Panc1 (cell line): ENCODE measurements around the gene RTN4IP1. TPM values are rescaled to one million over a fixed set of nuclear protein-coding genes. Genes with fewer than 3 reads are reported as not detected.

Source experiments
- ATAC-seq: fragments of 200-7000 bp; cut with Tn5 transposase; 2 replicates; pipeline ENCODE4 v1.9.1; 2020; ENCODE audit warnings: mild to moderate bottlenecking, moderate library complexity
- BruUV-seq: library from RNA; stranded (reverse); fragments of 400-500 nt; replicated peaks from 2 replicates; lab custom pipeline; 2021; lab: Mats Ljungman, UMichigan
- CTCF ChIA-PET: fragments of 300-600 bp; sonication (Branson Sonifier 250); formaldehyde crosslinking; loops from one replicate; lab custom pipeline; 2022; ENCODE audit warnings: antibody characterized with exemption; lab: Charles Lee
- POLR2A ChIA-PET: fragments of 300-600 bp; sonication (Branson Sonifier 250); formaldehyde crosslinking; loops from one replicate; lab custom pipeline; 2022; ENCODE audit warnings: antibody characterized with exemption; lab: Charles Lee
- DNase-seq: peaks from one replicate; pipeline ENCODE4 v3.0.0-alpha.2; 2010; ENCODE audit warnings: low read depth, low spot score
- H3K27ac ChIP-seq: 2 replicates; pipeline ENCODE4 v1.5.1; 2011; ENCODE audit warnings: mild to moderate bottlenecking, low read length, inconsistent platforms
- H3K27me3 ChIP-seq: fragments of 200-500 bp; sonication (Bioruptor generic); 2 replicates; pipeline ENCODE4 v1.6.0; 2014; ENCODE audit warnings: low read length, inconsistent platforms; ENCODE audit not compliant: control insufficient read depth, insufficient read depth
- H3K36me3 ChIP-seq: fragments of 200-500 bp; sonication (Bioruptor generic); 2 replicates; pipeline ENCODE4 v1.5.1; 2014; ENCODE audit warnings: inconsistent platforms, mild to moderate bottlenecking, low read length, moderate library complexity; ENCODE audit not compliant: control insufficient read depth, insufficient read depth
- H3K4me1 ChIP-seq: 2 replicates; pipeline ENCODE4 v1.5.1; 2011; ENCODE audit warnings: inconsistent platforms, mild to moderate bottlenecking, low read length, moderate library complexity; ENCODE audit not compliant: control insufficient read depth, insufficient read depth
- H3K4me3 ChIP-seq, 2 experiments: 2 replicates each; pipeline ENCODE4 v1.5.1; 2011 to 2012; ENCODE audit warnings: low read depth in 2 of 2, low read length in 2 of 2, mild to moderate bottlenecking in 2 of 2, inconsistent platforms in 1 of 2, moderate library complexity in 1 of 2
- H3K9me3 ChIP-seq: fragments of 200-500 bp; sonication (Bioruptor generic); 2 replicates; pipeline ENCODE4 v1.5.1; 2014; ENCODE audit warnings: low read depth, mild to moderate bottlenecking, inconsistent platforms, low read length, moderate library complexity; ENCODE audit not compliant: control insufficient read depth, insufficient read depth
- POLR2AphosphoS5 ChIP-seq: IDR thresholded peaks from 2 replicates; pipeline ENCODE4 v1.6.1; 2012; ENCODE audit warnings: mild to moderate bottlenecking, low read depth, low read length, moderate library complexity
- SIN3A ChIP-seq: IDR thresholded peaks from 2 replicates; pipeline ENCODE4 v1.6.1; 2012; ENCODE audit warnings: low read depth, mild to moderate bottlenecking, low read length, moderate library complexity, borderline replicate concordance; ENCODE audit not compliant: insufficient read depth
- TCF7L2 ChIP-seq: IDR thresholded peaks from 2 replicates; pipeline ENCODE4 v1.6.1; 2011; ENCODE audit warnings: mild to moderate bottlenecking, low read depth, low read length, inconsistent platforms
- in situ Hi-C: cut with HindIII; loops from 2 replicates; pipeline ENCODE4 v1.10.0; 2016; ENCODE audit warnings: low sequenced_read_pairs, low pct_unique_long_range_greater_than_20kb
- intact Hi-C: fragments of 100-400 bp; cut with micrococcal nuclease; formaldehyde crosslinking; loops from one replicate; pipeline ENCODE4 v1.10.0; 2022; ENCODE audit not compliant: unreplicated experiment
- total RNA-seq: library from RNA; stranded (reverse); gene quantifications from one replicate; pipeline ENCODE4 v1.2.1, GENCODE V29; 2021; ENCODE audit not compliant: unreplicated experiment
- TF ChIP-seq, protein P1 (sequence below), 2 experiments: IDR thresholded peaks; 2 replicates each; pipeline ENCODE4 v1.6.1; 2011 to 2012; ENCODE audit warnings: low read depth in 2 of 2, control low read depth in 1 of 2, low read length in 1 of 2, mild to moderate bottlenecking in 1 of 2, moderate library complexity in 1 of 2; ENCODE audit not compliant: insufficient read depth in 1 of 2
- TF ChIP-seq, protein P2 (sequence below): fragments of 450-650 bp; IDR thresholded peaks from 2 replicates; pipeline ENCODE4 v1.5.1; 2017; ENCODE audit warnings: mild to moderate bottlenecking

The RTN4IP1 gene
- total RNA-seq, 1 experiment from 2014 or later, result 9.4 TPM

DNA sequence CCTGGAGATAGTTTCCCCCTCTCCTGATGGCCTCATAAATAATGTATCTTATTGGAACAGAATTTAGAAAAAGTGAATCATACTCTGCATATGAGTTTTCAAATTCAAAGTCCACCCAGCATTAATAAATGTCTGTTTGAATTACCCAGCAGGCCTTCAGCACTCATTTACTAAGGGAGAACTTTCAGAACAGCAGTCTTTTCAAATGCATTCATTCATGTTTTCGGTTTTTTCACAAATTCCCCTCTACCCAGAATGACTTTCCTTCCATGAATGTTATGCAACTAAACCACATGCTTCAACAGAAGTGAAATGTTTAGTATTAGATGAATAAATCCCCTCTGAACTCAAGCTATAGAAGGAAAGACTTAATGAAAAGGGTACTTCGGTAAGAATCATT, 92.4 kb downstream of the RTN4IP1 start:
- no TSS peak for BruUV-seq
- intact Hi-C loops (no loop called here), in situ Hi-C loops (no loop called here)
- POLR2A ChIA-PET, result no interaction called here
- DNase-seq, result no peak
- Histone ChIP-seq H3K9me3 (no peaks in the 10 kb centered on the region), H3K36me3 (peaks cover 2% of the 10 kb centered on the region; the same call in 1 of the 2 replicates), H3K27ac (no peak overlapping the region), H3K4me3 (no peak overlapping the region), H3K4me1 (no peaks in the 10 kb centered on the region), H3K27me3 (no peaks in the 10 kb centered on the region)
- CTCF ChIA-PET, result interaction anchor here (0.5 to 0.6 kb wide), 2 partner anchors 58 to 450 kb away, joined by 4 to 7 read pairs; no protein-coding TSS in a partner anchor
- ATAC-seq, result no peak
- TF ChIP-seq, protein P1, sequence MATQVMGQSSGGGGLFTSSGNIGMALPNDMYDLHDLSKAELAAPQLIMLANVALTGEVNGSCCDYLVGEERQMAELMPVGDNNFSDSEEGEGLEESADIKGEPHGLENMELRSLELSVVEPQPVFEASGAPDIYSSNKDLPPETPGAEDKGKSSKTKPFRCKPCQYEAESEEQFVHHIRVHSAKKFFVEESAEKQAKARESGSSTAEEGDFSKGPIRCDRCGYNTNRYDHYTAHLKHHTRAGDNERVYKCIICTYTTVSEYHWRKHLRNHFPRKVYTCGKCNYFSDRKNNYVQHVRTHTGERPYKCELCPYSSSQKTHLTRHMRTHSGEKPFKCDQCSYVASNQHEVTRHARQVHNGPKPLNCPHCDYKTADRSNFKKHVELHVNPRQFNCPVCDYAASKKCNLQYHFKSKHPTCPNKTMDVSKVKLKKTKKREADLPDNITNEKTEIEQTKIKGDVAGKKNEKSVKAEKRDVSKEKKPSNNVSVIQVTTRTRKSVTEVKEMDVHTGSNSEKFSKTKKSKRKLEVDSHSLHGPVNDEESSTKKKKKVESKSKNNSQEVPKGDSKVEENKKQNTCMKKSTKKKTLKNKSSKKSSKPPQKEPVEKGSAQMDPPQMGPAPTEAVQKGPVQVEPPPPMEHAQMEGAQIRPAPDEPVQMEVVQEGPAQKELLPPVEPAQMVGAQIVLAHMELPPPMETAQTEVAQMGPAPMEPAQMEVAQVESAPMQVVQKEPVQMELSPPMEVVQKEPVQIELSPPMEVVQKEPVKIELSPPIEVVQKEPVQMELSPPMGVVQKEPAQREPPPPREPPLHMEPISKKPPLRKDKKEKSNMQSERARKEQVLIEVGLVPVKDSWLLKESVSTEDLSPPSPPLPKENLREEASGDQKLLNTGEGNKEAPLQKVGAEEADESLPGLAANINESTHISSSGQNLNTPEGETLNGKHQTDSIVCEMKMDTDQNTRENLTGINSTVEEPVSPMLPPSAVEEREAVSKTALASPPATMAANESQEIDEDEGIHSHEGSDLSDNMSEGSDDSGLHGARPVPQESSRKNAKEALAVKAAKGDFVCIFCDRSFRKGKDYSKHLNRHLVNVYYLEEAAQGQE (IDR thresholded peaks at IDR 0.05; ENCODE audit: insufficient read depth in 1 of 2, low read depth in 2 of 2, low read length in 1 of 2), result no peak
- TF ChIP-seq, protein P2, sequence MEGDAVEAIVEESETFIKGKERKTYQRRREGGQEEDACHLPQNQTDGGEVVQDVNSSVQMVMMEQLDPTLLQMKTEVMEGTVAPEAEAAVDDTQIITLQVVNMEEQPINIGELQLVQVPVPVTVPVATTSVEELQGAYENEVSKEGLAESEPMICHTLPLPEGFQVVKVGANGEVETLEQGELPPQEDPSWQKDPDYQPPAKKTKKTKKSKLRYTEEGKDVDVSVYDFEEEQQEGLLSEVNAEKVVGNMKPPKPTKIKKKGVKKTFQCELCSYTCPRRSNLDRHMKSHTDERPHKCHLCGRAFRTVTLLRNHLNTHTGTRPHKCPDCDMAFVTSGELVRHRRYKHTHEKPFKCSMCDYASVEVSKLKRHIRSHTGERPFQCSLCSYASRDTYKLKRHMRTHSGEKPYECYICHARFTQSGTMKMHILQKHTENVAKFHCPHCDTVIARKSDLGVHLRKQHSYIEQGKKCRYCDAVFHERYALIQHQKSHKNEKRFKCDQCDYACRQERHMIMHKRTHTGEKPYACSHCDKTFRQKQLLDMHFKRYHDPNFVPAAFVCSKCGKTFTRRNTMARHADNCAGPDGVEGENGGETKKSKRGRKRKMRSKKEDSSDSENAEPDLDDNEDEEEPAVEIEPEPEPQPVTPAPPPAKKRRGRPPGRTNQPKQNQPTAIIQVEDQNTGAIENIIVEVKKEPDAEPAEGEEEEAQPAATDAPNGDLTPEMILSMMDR, result no peak
- TF ChIP-seq TCF7L2 (no peak), SIN3A (no peak), POLR2AphosphoS5 (no peak)

DNA sequence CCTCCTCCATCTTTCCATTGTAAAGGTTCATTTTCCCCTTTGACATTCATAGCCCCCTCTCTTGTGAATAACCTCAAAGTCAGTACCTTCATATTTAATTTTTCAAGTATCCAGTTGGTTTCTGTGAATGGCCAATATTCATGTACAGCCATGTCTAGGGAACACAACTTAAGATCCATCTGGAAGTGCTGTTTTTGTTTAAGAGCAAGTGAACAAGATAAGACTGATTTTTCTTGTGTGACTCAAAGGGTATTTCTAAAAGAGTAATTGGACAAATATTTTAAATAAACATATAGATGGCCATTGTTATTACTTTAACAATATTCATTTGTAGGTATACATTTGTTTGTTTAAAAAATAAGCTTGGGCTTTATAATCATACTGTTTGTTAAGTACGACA, 92.9 kb downstream of the RTN4IP1 start:
- no peaks in the 10 kb centered on the region for H3K4me1 ChIP-seq
- in situ Hi-C loops (no loop called here), intact Hi-C loops (no loop called here)
- DNase-seq (no peak), ATAC-seq (no peak)
- TF ChIP-seq POLR2AphosphoS5, result no peak
- no peak for TF ChIP-seq TCF7L2
- no peak for TF ChIP-seq SIN3A
- TF ChIP-seq, protein P1 (IDR thresholded peaks at IDR 0.05; ENCODE audit: insufficient read depth in 1 of 2, low read depth in 2 of 2, low read length in 1 of 2), result no peak
- TF ChIP-seq, protein P2, result no peak
- no TSS peak for BruUV-seq
- CTCF ChIA-PET, result interaction anchor here (0.5 to 0.6 kb wide), 2 partner anchors 57 to 450 kb away, joined by 4 to 7 read pairs; no protein-coding TSS in a partner anchor
- H3K36me3 ChIP-seq, result peaks cover 2% of the 10 kb centered on the region; the same call in 1 of the 2 replicates
- no peak overlapping the region for H3K4me3 ChIP-seq
- POLR2A ChIA-PET, result interaction anchor here (0.6 kb wide), 1 partner anchor 65 kb away, joined by 3 read pairs; no protein-coding TSS in a partner anchor
- H3K27me3 ChIP-seq, result no peaks in the 10 kb centered on the region
- H3K9me3 ChIP-seq, result no peaks in the 10 kb centered on the region
- H3K27ac ChIP-seq, result no peak overlapping the region
